Tibial artery (tissue), 4 donors: ENCODE results near the gene OR8A1.

ENCODE experiments used
- DNase-seq, 2 donors: peaks; one replicate each; pipeline ENCODE4 v3.0.0-alpha.2; 2019
- H3K27ac ChIP-seq, 2 donors: fragments of 200-600 bp; sonication (generic) in 1 of 2; 1 replicate in 1 of 2; 2 replicates in 1 of 2; pipeline ENCODE4 v1.5.1; 2018 to 2019; ENCODE audit warnings: mild to moderate bottlenecking in 1 of 2
- H3K27me3 ChIP-seq, 2 donors: fragments of 200-600 bp; sonication (generic) in 1 of 2; one replicate each; pipeline versions ENCODE4 v1.5.1 to v1.6.0; 2016 to 2019
- H3K36me3 ChIP-seq, 3 donors: fragments of 200-600 bp; sonication (generic) in 2 of 3; one replicate each; pipeline ENCODE4 v1.5.1; 2016 to 2019; ENCODE audit warnings: mild to moderate bottlenecking in 2 of 3
- H3K4me1 ChIP-seq, 4 donors: fragments of 200-600 bp; sonication (generic) in 2 of 4; 1 replicate in 3 of 4; 2 replicates in 1 of 4; pipeline ENCODE4 v1.5.1; 2016 to 2019
- H3K4me3 ChIP-seq, 2 donors: fragments of 200-600 bp; sonication (generic) in 1 of 2; 1 replicate in 1 of 2; 2 replicates in 1 of 2; pipeline ENCODE4 v1.5.1; 2018 to 2019; ENCODE audit warnings: mild to moderate bottlenecking in 2 of 2
- H3K9me3 ChIP-seq, 3 donors: fragments of 200-600 bp; sonication (generic) in 1 of 3; one replicate each; pipeline ENCODE4 v1.5.1; 2016 to 2019
- intact Hi-C: fragments of 100-400 bp; cut with DNase I; formaldehyde crosslinking; loops from one replicate; pipeline ENCODE4 v1.15.0; 2023; ENCODE audit warnings: low total_unique reads
- TF ChIP-seq, protein P1 (sequence below), 2 experiments: fragments of 200-600 bp in 1 of 2; fragments of 450-650 bp in 1 of 2; IDR thresholded peaks; one replicate each; pipeline ENCODE4 v1.5.1; 2017 to 2019; ENCODE audit warnings: antibody characterized with exemption in 2 of 2, mild to moderate bottlenecking in 1 of 2, moderate library complexity in 1 of 2

OR8A1 gene

DNA sequence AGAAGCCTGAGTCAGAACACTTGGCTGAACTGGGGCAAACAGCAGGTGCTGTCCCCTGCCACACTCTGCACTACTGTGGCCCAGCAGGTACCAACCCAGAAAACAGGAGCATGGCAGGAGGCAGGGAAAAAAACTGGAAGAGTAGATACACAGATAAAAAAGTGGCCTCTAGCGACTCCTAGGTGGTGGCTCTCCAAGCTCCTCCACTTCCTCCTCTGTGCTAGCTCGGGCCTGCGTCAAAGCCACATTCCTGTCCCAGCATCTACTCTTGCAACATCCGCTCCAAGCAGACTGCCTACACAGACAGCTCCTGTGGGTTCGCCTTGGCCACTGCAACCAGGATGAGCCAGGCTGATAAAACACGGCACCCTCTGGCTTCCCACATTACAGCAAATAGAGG, 33.3 kb upstream of the OR8A1 start:
- intact Hi-C loops: no loop called here
- Histone ChIP-seq H3K27ac (no peak overlapping the region), H3K4me1 (peaks cover 0 to 6% (median 0%) of the 10 kb centered on the region in 4 donors), H3K9me3 (no peaks in the 10 kb centered on the region), H3K36me3 (no peaks in the 10 kb centered on the region), H3K27me3 (no peaks in the 10 kb centered on the region), H3K4me3 (no peak overlapping the region)
- peak; percentile 73 to 75 for DNase-seq
- TF ChIP-seq, protein P1, sequence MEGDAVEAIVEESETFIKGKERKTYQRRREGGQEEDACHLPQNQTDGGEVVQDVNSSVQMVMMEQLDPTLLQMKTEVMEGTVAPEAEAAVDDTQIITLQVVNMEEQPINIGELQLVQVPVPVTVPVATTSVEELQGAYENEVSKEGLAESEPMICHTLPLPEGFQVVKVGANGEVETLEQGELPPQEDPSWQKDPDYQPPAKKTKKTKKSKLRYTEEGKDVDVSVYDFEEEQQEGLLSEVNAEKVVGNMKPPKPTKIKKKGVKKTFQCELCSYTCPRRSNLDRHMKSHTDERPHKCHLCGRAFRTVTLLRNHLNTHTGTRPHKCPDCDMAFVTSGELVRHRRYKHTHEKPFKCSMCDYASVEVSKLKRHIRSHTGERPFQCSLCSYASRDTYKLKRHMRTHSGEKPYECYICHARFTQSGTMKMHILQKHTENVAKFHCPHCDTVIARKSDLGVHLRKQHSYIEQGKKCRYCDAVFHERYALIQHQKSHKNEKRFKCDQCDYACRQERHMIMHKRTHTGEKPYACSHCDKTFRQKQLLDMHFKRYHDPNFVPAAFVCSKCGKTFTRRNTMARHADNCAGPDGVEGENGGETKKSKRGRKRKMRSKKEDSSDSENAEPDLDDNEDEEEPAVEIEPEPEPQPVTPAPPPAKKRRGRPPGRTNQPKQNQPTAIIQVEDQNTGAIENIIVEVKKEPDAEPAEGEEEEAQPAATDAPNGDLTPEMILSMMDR (IDR thresholded peaks at IDR 0.05): no peak

DNA sequence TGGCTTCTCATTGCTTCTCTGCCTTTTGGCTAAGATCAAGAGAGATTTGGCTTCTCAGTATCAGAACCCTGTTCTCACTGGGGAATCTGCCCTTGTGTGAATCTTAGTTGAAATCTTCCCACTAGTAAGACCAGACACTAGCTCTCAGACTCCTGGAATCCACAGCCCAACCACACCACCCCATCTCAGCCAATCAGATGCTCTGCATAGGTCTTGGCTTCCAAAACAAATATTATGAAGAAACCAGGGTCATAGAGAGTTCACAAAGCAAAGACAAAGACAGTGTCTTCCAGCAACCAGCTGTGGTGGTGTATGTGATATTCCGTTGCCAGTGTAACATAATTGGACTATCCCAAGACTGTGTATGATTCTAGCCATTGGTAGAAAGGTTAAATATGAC, 31.8 kb upstream of the OR8A1 start:
- no peaks in the 10 kb centered on the region for H3K36me3 ChIP-seq

DNA sequence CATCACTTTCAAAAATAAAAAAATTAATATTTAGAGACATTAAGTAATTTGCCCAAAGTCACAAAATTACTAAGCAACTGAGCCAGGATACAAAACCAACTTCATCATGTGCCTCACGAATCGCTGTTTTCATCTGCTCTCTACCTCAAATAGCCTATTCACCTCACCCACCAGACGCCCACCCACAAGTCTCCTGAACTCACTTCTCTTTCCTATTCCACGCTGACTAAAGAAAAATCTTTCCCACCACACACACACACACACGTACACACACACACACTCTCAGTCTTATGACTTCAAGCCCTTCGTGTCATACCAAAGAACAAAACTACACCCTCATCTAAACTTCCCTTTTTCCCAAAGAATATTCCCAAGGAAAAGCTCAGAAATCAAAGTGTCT, 28.6 kb upstream of the OR8A1 start:
- intact Hi-C loops: no loop called here
- no peaks in the 10 kb centered on the region for H3K36me3 ChIP-seq
- TF ChIP-seq, protein P1 (IDR thresholded peaks at IDR 0.05): no peak
- no peak for DNase-seq
- peaks cover 0 to 6% (median 0%) of the 10 kb centered on the region in 4 donors for H3K4me1 ChIP-seq
- H3K27me3 ChIP-seq: no peaks in the 10 kb centered on the region
- H3K4me3 ChIP-seq: no peak overlapping the region
- H3K9me3 ChIP-seq: no peaks in the 10 kb centered on the region
- H3K27ac ChIP-seq: no peak overlapping the region

More for the DNA sequence above, 31.8 kb upstream of the OR8A1 start:
- Histone ChIP-seq H3K27ac (no peak overlapping the region), H3K4me1 (peaks cover 0 to 6% (median 0%) of the 10 kb centered on the region in 4 donors), H3K9me3 (no peaks in the 10 kb centered on the region), H3K4me3 (no peak overlapping the region), H3K27me3 (no peaks in the 10 kb centered on the region)
- intact Hi-C loops: no loop called here
- TF ChIP-seq, protein P1 (IDR thresholded peaks at IDR 0.05): no peak
- DNase-seq: peak in 1 of 2 donors; percentile 45

DNA sequence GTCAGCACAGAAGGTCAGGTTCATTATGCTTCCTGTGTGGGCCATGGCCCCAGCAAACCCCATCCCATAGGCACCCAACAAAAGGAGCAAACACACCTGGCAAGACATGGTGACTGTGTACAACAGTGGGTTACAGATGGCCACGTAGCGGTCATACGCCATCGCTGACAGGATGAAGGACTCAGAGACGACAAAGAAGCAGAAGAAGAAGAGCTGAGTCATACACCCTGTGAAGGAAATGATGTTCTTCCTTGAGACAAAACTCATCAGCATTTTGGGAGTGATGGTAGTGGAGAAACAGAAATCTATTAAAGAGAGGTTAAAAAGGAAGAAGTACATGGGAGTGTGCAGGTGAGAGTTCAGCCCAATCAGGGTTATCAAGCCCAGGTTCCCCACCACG, 26.7 kb upstream of the OR8A1 start:
- Histone ChIP-seq H3K27ac (no peak overlapping the region), H3K4me3 (no peak overlapping the region), H3K4me1 (peaks cover 0 to 2% (median 0%) of the 10 kb centered on the region in 4 donors), H3K27me3 (no peaks in the 10 kb centered on the region), H3K9me3 (no peaks in the 10 kb centered on the region), H3K36me3 (no peaks in the 10 kb centered on the region)
- no peak for DNase-seq
- intact Hi-C loops: no loop called here
- TF ChIP-seq, protein P1 (IDR thresholded peaks at IDR 0.05): no peak

DNA sequence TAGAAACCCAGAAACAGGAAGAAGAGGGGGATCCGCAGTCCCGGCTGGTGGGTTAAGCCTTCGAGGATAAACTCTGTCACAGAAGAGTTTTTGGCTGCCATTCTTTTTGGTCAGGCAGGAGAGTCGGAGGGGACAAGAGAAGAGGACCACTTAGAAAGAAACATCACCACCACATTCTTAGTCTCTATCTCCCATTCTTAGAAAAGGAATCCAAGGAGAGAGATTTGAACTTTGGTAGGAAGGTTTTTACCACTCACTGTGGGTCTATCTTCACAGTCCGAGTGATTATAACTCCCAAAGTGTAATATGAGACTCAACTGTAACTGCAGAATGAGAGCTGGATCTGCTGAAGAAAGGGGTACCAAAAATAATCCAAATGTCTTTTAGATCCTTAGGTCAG, 26.2 kb upstream of the OR8A1 start, which contains the start of gene OR8B12:
TSS of gene OR8B12 (minus strand) at position 101 of the 400 bp plus-strand sequence. CDS start at position 101, 0 bp downstream.
- TF ChIP-seq, protein P1 (IDR thresholded peaks at IDR 0.05): no peak
- intact Hi-C loops: no loop called here
- H3K27me3 ChIP-seq: no peaks in the 10 kb centered on the region
- H3K4me1 ChIP-seq: no peaks in the 10 kb centered on the region
- H3K36me3 ChIP-seq: no peaks in the 10 kb centered on the region
- no peak for DNase-seq
- no peak within 1 kb of the TSS for H3K4me3 ChIP-seq
- H3K27ac ChIP-seq: no peak within 1 kb of the TSS
- no peaks in the 10 kb centered on the region for H3K9me3 ChIP-seq

DNA sequence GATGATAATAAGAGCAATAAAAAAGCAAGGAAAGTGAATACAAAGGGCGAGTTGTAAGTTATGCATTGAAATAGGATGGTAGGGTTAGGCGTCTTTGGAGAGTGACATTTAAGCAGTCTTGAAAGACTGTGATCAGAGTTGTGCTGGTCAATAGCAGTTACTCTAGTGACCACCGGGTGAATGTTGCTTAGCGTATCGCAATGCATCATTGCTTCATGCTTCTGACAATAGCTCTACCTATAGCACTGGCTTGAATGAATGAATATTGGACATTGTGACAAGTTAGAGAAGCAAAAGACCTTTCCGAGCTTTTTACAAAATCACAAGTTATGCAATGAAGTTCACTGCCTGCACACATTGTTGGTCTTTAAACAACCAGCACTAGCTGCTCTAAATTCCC, 18.6 kb upstream of the OR8A1 start:
- no peaks in the 10 kb centered on the region for H3K36me3 ChIP-seq
- TF ChIP-seq, protein P1 (IDR thresholded peaks at IDR 0.05): no peak
- no peak overlapping the region for H3K4me3 ChIP-seq
- no peak overlapping the region for H3K27ac ChIP-seq
- intact Hi-C loops: no loop called here
- H3K4me1 ChIP-seq: no peaks in the 10 kb centered on the region
- DNase-seq: no peak
- H3K9me3 ChIP-seq: no peaks in the 10 kb centered on the region
- no peaks in the 10 kb centered on the region for H3K27me3 ChIP-seq
